GM23338 (cell line): Measurements from ENCODE around the gene ZC3H6. TPM values are rescaled to one million over a fixed set of nuclear protein-coding genes. Genes with fewer than 3 reads are reported as not detected.

Experiments
- ATAC-seq: fragments of 200-7000 bp; cut with Tn5 transposase; 3 replicates; pipeline ENCODE4 v1.9.1; 2020
- DNase-seq: peaks from one replicate; pipeline ENCODE4 v3.0.0-alpha.2; 2015; ENCODE audit warnings: low spot score
- H2AFZ ChIP-seq: fragments of 200-600 bp; sonication (generic); 2 replicates; pipeline ENCODE4 v1.8.0; 2016; ENCODE audit warnings: antibody characterized with exemption, mild to moderate bottlenecking, moderate library complexity
- H3F3A ChIP-seq: fragments of 200-600 bp; sonication (generic); replicated peaks from 2 replicates; pipeline ENCODE4 v1.8.0; 2017; ENCODE audit warnings: antibody characterized with exemption, mixed run types, low read depth
- H3K27ac ChIP-seq: fragments of 200-600 bp; sonication (generic); 2 replicates; pipeline ENCODE4 v1.6.1; 2016; ENCODE audit warnings: low read depth
- H3K27me3 ChIP-seq: fragments of 200-600 bp; sonication (generic); 2 replicates; pipeline ENCODE4 v1.8.0; 2016; ENCODE audit warnings: mild to moderate bottlenecking, mixed run types, moderate library complexity; ENCODE audit not compliant: insufficient read depth
- H3K36me3 ChIP-seq: fragments of 200-600 bp; sonication (generic); 2 replicates; pipeline ENCODE4 v1.8.0; 2016; ENCODE audit warnings: mild to moderate bottlenecking; ENCODE audit not compliant: insufficient read depth
- H3K4me1 ChIP-seq: fragments of 200-600 bp; sonication (generic); 2 replicates; pipeline ENCODE4 v1.8.0; 2016; ENCODE audit warnings: mild to moderate bottlenecking, moderate library complexity; ENCODE audit not compliant: insufficient read depth
- H3K4me2 ChIP-seq: fragments of 200-600 bp; sonication (generic); 2 replicates; pipeline ENCODE4 v1.7.1; 2017; ENCODE audit warnings: mixed run types
- H3K4me3 ChIP-seq: fragments of 200-600 bp; sonication (generic); 2 replicates; pipeline ENCODE4 v1.6.1; 2016; ENCODE audit warnings: mixed run types
- H3K79me2 ChIP-seq: fragments of 200-600 bp; sonication (generic); replicated peaks from 2 replicates; pipeline ENCODE4 v1.8.0; 2017; ENCODE audit warnings: mild to moderate bottlenecking; ENCODE audit not compliant: insufficient read depth
- H3K9me2 ChIP-seq: fragments of 200-600 bp; sonication (generic); 2 replicates; pipeline ENCODE4 v1.8.0; 2017; ENCODE audit not compliant: insufficient read depth
- H4K20me1 ChIP-seq: fragments of 200-600 bp; sonication (generic); replicated peaks from 2 replicates; pipeline ENCODE4 v1.8.0; 2017; ENCODE audit warnings: mild to moderate bottlenecking; ENCODE audit not compliant: insufficient read depth
- H3K27ac Mint-ChIP-seq: 2 replicates; pipeline ENCODE4 v1.8.0; 2020; ENCODE audit warnings: inconsistent platforms, mild to moderate bottlenecking, moderate library complexity, mixed read lengths
- H3K27me3 Mint-ChIP-seq: 3 replicates; pipeline ENCODE4 v1.8.0; 2022; ENCODE audit warnings: low read depth, mild to moderate bottlenecking, moderate library complexity, mixed read lengths, inconsistent platforms; ENCODE audit not compliant: insufficient read depth, poor library complexity
- H3K36me3 Mint-ChIP-seq: 3 replicates; pipeline ENCODE4 v1.8.0; 2021; ENCODE audit warnings: low read depth, mild to moderate bottlenecking, inconsistent platforms, moderate library complexity, mixed read lengths
- H3K4me1 Mint-ChIP-seq: 3 replicates; pipeline ENCODE4 v1.8.0; 2020; ENCODE audit warnings: mild to moderate bottlenecking, inconsistent platforms, mixed read lengths
- H3K4me3 Mint-ChIP-seq: 3 replicates; pipeline ENCODE4 v1.8.0; 2021; ENCODE audit warnings: moderate library complexity, mild to moderate bottlenecking, inconsistent platforms, mixed read lengths
- H3K9me3 Mint-ChIP-seq: 3 replicates; pipeline ENCODE4 v1.8.0; 2020; ENCODE audit warnings: moderate library complexity, mild to moderate bottlenecking, inconsistent platforms, mixed read lengths
- CREB1 ChIP-seq: fragments of 250-450 bp; sonication (Bioruptor Pico); IDR thresholded peaks from 2 replicates; pipeline ENCODE4 v1.5.0; 2020; ENCODE audit warnings: low read depth, mild to moderate bottlenecking, moderate library complexity
- EZH2 ChIP-seq: fragments of 200-600 bp; sonication (generic); IDR thresholded peaks from one replicate; pipeline ENCODE4 v1.8.0; 2017; ENCODE audit warnings: antibody characterized with exemption, mild to moderate bottlenecking, low read depth; ENCODE audit not compliant: unreplicated experiment
- EZH2phosphoT487 ChIP-seq: fragments of 200-600 bp; sonication (generic); IDR thresholded peaks from one replicate; pipeline ENCODE4 v1.8.1; 2018; ENCODE audit warnings: antibody characterized with exemption; ENCODE audit not compliant: unreplicated experiment
- JUNB ChIP-seq: IDR thresholded peaks from one replicate; pipeline ENCODE4 v1.6.1; 2016; ENCODE audit warnings: antibody characterized with exemption; ENCODE audit not compliant: unreplicated experiment
- POLR2AphosphoS5 ChIP-seq: IDR thresholded peaks from 2 replicates; pipeline ENCODE4 v1.6.1; 2016; ENCODE audit warnings: antibody characterized with exemption, low read depth
- STAT1 ChIP-seq: IDR thresholded peaks from one replicate; pipeline ENCODE4 v1.6.1; 2016; ENCODE audit warnings: antibody characterized with exemption; ENCODE audit not compliant: unreplicated experiment
- ZNF114 ChIP-seq: fragments of 250-450 bp; sonication (Bioruptor Pico); IDR thresholded peaks from 2 replicates; pipeline ENCODE4 v1.5.0; 2020; ENCODE audit warnings: mild to moderate bottlenecking, moderate library complexity
- ZNF331 ChIP-seq: fragments of 250-450 bp; sonication (Bioruptor Pico); IDR thresholded peaks from 2 replicates; pipeline ENCODE4 v1.5.0; 2020; ENCODE audit warnings: low read depth, mild to moderate bottlenecking, moderate library complexity
- polyA plus RNA-seq: library from polyadenylated mRNA; unstranded; fragments of >200 nt; fragmentation: Nextera tagmentation; extraction: Ambion mirVana; gene quantifications from 2 replicates; pipeline ENCODE4 v1.2.1, GENCODE V29; 2016
- total RNA-seq: library from RNA; depleted of rRNA; stranded (reverse); fragments of >200 nt; shearing (Covaris generic); gene quantifications from 2 replicates; pipeline ENCODE4 v1.2.3, GENCODE V29; 2014
- TF ChIP-seq, protein P1 (sequence below): IDR thresholded peaks from 2 replicates; pipeline ENCODE4 v1.6.1; 2016; ENCODE audit warnings: antibody characterized with exemption
- TF ChIP-seq, protein P2 (sequence below): fragments of 250-450 bp; sonication (Bioruptor Pico); IDR thresholded peaks from 2 replicates; pipeline ENCODE4 v1.5.0; 2020; ENCODE audit warnings: mild to moderate bottlenecking, moderate library complexity
- TF ChIP-seq, protein P3 (sequence below), 2 experiments: fragments of 200-600 bp in 1 of 2; sonication (generic) in 1 of 2; conservative IDR thresholded peaks; 2 replicates each; pipeline versions ENCODE4 v1.5.1 to v1.6.1; 2016 to 2017; ENCODE audit warnings: antibody characterized with exemption in 2 of 2, low read depth in 2 of 2, mild to moderate bottlenecking in 2 of 2, moderate library complexity in 1 of 2

Gene ZC3H6
- total and polyA plus RNA-seq, 2 experiments from 2014 or later = 4.9 to 8.0 TPM

DNA sequence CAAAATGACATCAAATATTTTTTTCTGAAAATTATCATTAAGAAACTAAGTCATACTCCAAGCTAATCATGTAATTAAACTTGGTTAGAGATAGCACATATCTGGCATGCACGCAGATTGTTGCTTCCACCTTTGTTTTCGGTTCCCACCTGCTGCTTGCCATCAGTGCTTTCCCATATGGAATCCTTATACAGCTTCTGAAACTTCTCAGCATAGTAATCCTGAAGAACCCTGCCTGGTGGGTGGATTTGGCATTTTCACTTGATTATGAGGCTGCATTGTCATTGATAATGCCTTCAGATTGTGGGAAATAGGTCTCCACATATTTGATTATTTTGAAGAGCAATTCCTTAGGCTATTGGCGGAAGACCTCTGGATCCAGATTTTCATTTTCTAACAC is 47.5 kb downstream of the ZC3H6 start:
- Histone ChIP-seq H3K9me2 (no peaks in the 10 kb centered on the region), H3K27me3 (no peaks in the 10 kb centered on the region), H2AFZ (no peak overlapping the region), H3K4me3 (no peak overlapping the region), H4K20me1 (no peaks in the 10 kb centered on the region), H3K27ac (no peak overlapping the region), H3K36me3 (no peaks in the 10 kb centered on the region), H3K4me1 (no peaks in the 10 kb centered on the region), H3K4me2 (no peak overlapping the region), H3F3A (no peaks in the 10 kb centered on the region), H3K79me2 (no peaks in the 10 kb centered on the region)
- no peak for TF ChIP-seq ZNF114 (CRISPR knock-in tag)
- no peak for TF ChIP-seq JUNB
- TF ChIP-seq EZH2 = no peak
- no peak for TF ChIP-seq CREB1 (CRISPR knock-in tag)
- no peak for TF ChIP-seq EZH2phosphoT487
- TF ChIP-seq, protein P1, sequence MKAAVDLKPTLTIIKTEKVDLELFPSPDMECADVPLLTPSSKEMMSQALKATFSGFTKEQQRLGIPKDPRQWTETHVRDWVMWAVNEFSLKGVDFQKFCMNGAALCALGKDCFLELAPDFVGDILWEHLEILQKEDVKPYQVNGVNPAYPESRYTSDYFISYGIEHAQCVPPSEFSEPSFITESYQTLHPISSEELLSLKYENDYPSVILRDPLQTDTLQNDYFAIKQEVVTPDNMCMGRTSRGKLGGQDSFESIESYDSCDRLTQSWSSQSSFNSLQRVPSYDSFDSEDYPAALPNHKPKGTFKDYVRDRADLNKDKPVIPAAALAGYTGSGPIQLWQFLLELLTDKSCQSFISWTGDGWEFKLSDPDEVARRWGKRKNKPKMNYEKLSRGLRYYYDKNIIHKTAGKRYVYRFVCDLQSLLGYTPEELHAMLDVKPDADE = no peak
- no peak for TF ChIP-seq STAT1
- TF ChIP-seq, protein P2, sequence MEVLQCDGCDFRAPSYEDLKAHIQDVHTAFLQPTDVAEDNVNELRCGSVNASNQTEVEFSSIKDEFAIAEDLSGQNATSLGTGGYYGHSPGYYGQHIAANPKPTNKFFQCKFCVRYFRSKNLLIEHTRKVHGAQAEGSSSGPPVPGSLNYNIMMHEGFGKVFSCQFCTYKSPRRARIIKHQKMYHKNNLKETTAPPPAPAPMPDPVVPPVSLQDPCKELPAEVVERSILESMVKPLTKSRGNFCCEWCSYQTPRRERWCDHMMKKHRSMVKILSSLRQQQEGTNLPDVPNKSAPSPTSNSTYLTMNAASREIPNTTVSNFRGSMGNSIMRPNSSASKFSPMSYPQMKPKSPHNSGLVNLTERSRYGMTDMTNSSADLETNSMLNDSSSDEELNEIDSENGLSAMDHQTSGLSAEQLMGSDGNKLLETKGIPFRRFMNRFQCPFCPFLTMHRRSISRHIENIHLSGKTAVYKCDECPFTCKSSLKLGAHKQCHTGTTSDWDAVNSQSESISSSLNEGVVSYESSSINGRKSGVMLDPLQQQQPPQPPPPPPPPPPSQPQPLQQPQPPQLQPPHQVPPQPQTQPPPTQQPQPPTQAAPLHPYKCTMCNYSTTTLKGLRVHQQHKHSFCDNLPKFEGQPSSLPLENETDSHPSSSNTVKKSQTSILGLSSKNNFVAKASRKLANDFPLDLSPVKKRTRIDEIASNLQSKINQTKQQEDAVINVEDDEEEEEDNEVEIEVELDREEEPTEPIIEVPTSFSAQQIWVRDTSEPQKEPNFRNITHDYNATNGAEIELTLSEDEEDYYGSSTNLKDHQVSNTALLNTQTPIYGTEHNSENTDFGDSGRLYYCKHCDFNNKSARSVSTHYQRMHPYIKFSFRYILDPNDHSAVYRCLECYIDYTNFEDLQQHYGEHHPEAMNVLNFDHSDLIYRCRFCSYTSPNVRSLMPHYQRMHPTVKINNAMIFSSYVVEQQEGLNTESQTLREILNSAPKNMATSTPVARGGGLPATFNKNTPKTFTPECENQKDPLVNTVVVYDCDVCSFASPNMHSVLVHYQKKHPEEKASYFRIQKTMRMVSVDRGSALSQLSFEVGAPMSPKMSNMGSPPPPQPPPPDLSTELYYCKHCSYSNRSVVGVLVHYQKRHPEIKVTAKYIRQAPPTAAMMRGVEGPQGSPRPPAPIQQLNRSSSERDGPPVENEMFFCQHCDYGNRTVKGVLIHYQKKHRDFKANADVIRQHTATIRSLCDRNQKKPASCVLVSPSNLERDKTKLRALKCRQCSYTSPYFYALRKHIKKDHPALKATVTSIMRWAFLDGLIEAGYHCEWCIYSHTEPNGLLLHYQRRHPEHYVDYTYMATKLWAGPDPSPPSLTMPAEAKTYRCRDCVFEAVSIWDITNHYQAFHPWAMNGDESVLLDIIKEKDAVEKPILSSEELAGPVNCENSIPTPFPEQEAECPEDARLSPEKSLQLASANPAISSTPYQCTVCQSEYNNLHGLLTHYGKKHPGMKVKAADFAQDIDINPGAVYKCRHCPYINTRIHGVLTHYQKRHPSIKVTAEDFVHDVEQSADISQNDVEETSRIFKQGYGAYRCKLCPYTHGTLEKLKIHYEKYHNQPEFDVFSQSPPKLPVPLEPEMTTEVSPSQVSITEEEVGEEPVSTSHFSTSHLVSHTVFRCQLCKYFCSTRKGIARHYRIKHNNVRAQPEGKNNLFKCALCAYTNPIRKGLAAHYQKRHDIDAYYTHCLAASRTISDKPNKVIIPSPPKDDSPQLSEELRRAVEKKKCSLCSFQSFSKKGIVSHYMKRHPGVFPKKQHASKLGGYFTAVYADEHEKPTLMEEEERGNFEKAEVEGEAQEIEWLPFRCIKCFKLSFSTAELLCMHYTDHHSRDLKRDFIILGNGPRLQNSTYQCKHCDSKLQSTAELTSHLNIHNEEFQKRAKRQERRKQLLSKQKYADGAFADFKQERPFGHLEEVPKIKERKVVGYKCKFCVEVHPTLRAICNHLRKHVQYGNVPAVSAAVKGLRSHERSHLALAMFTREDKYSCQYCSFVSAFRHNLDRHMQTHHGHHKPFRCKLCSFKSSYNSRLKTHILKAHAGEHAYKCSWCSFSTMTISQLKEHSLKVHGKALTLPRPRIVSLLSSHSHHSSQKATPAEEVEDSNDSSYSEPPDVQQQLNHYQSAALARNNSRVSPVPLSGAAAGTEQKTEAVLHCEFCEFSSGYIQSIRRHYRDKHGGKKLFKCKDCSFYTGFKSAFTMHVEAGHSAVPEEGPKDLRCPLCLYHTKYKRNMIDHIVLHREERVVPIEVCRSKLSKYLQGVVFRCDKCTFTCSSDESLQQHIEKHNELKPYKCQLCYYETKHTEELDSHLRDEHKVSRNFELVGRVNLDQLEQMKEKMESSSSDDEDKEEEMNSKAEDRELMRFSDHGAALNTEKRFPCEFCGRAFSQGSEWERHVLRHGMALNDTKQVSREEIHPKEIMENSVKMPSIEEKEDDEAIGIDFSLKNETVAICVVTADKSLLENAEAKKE (CRISPR knock-in tag) = no peak
- no peak for TF ChIP-seq ZNF331 (CRISPR knock-in tag)
- TF ChIP-seq POLR2AphosphoS5 = no peak
- TF ChIP-seq, protein P3, sequence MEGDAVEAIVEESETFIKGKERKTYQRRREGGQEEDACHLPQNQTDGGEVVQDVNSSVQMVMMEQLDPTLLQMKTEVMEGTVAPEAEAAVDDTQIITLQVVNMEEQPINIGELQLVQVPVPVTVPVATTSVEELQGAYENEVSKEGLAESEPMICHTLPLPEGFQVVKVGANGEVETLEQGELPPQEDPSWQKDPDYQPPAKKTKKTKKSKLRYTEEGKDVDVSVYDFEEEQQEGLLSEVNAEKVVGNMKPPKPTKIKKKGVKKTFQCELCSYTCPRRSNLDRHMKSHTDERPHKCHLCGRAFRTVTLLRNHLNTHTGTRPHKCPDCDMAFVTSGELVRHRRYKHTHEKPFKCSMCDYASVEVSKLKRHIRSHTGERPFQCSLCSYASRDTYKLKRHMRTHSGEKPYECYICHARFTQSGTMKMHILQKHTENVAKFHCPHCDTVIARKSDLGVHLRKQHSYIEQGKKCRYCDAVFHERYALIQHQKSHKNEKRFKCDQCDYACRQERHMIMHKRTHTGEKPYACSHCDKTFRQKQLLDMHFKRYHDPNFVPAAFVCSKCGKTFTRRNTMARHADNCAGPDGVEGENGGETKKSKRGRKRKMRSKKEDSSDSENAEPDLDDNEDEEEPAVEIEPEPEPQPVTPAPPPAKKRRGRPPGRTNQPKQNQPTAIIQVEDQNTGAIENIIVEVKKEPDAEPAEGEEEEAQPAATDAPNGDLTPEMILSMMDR (conservative IDR thresholded peaks at IDR 0.05; ENCODE audit: low read depth in 2 of 2) = no peak
- no peak overlapping the region for H3K27ac Mint-ChIP-seq
- ATAC-seq (peak; percentile 55), DNase-seq (peak; percentile 9)
- no peaks in the 10 kb centered on the region; the same call in 2 of the 3 replicates for H3K36me3 Mint-ChIP-seq
- H3K4me3 Mint-ChIP-seq = no peak overlapping the region
- peaks cover 7% of the 10 kb centered on the region; the same call in 2 of the 3 replicates for H3K4me1 Mint-ChIP-seq
- H3K9me3 Mint-ChIP-seq = no peaks in the 10 kb centered on the region
- H3K27me3 Mint-ChIP-seq = no peaks in the 10 kb centered on the region
